Osteoblast (primary cell): ENCODE measurements around the gene ANKRD53. TPM values are rescaled to one million over a fixed set of nuclear protein-coding genes. Genes with fewer than 3 reads are reported as not detected.
A peak's percentile ranks its signal among the peaks of the same experiment; 100 is the strongest.
"Not testable (repeated sequence)": the region's sequence is repeated elsewhere in the genome, so short reads cannot be mapped to it uniquely, and the experiment has no call there.

Source experiments
- DNase-seq: peaks from one replicate; pipeline ENCODE4 v3.0.0; 2011; ENCODE audit warnings: low spot score, mixed read lengths; ENCODE audit not compliant: insufficient read length; ENCODE audit errors: missing footprints
- H2AFZ ChIP-seq: 2 replicates; pipeline ENCODE4 v1.6.0; 2011; ENCODE audit warnings: mild to moderate bottlenecking, low read length
- H3K27ac ChIP-seq: 2 replicates; pipeline ENCODE4 v1.5.1; 2011; ENCODE audit warnings: mild to moderate bottlenecking, low read depth, low read length, moderate library complexity
- H3K27me3 ChIP-seq: 2 replicates; pipeline ENCODE4 v1.6.0; 2012; ENCODE audit warnings: mild to moderate bottlenecking, control low read depth, inconsistent platforms, low read length, moderate library complexity; ENCODE audit not compliant: insufficient read depth
- H3K36me3 ChIP-seq: 2 replicates; pipeline ENCODE4 v1.5.1; 2011; ENCODE audit warnings: mild to moderate bottlenecking, low read length, control low read depth, moderate library complexity; ENCODE audit not compliant: insufficient read depth
- H3K4me1 ChIP-seq: 2 replicates; pipeline ENCODE4 v1.5.1; 2011; ENCODE audit warnings: mild to moderate bottlenecking, low read length, control low read depth, moderate library complexity; ENCODE audit not compliant: insufficient read depth
- H3K4me2 ChIP-seq: 2 replicates; pipeline ENCODE4 v1.6.0; 2011; ENCODE audit warnings: mild to moderate bottlenecking, low read length; ENCODE audit not compliant: insufficient read depth
- H3K4me3 ChIP-seq: fragments of 200-600 bp; sonication (generic); 3 replicates; pipeline ENCODE4 v1.5.1; 2012; ENCODE audit warnings: mild to moderate bottlenecking, low read length, inconsistent platforms; ENCODE audit not compliant: insufficient read depth
- H3K79me2 ChIP-seq: 2 replicates; pipeline ENCODE4 v1.6.0; 2012; ENCODE audit warnings: mild to moderate bottlenecking, low read length, control low read depth, inconsistent platforms; ENCODE audit not compliant: insufficient read depth
- H3K9me3 ChIP-seq: 2 replicates; pipeline ENCODE4 v1.5.1; 2011; ENCODE audit warnings: low read depth, low read length, control low read depth
- H4K20me1 ChIP-seq: 2 replicates; pipeline ENCODE4 v1.6.0; 2012; ENCODE audit warnings: mild to moderate bottlenecking, low read length, control low read depth; ENCODE audit not compliant: insufficient read depth
- total RNA-seq: library from RNA; depleted of rRNA; stranded (reverse); fragments of >200 nt; gene quantifications from 2 replicates; pipeline ENCODE4 v1.2.3, GENCODE V29; 2012
- TF ChIP-seq, protein P1 (sequence below): IDR thresholded peaks from 2 replicates; pipeline ENCODE4 v1.5.1; 2011; ENCODE audit warnings: mild to moderate bottlenecking, low read depth, low read length, moderate library complexity; ENCODE audit errors: extremely low read depth

ANKRD53 gene
- total RNA-seq, 1 donor: 1.1 TPM

GRCh38 chr2:70995426-70995729, 16.9 kb downstream of the ANKRD53 start:
- peak overlapping the region; percentile 94 for H3K4me3 ChIP-seq
- peak overlapping the region; percentile 18 for H3K27ac ChIP-seq
- H2AFZ ChIP-seq: peak overlapping the region; percentile 98
- no peaks in the 10 kb centered on the region for H3K27me3 ChIP-seq
- peak overlapping the region; percentile 100 for H3K4me2 ChIP-seq
- peaks cover 15% of the 10 kb centered on the region for H3K36me3 ChIP-seq
- TF ChIP-seq, protein P1, sequence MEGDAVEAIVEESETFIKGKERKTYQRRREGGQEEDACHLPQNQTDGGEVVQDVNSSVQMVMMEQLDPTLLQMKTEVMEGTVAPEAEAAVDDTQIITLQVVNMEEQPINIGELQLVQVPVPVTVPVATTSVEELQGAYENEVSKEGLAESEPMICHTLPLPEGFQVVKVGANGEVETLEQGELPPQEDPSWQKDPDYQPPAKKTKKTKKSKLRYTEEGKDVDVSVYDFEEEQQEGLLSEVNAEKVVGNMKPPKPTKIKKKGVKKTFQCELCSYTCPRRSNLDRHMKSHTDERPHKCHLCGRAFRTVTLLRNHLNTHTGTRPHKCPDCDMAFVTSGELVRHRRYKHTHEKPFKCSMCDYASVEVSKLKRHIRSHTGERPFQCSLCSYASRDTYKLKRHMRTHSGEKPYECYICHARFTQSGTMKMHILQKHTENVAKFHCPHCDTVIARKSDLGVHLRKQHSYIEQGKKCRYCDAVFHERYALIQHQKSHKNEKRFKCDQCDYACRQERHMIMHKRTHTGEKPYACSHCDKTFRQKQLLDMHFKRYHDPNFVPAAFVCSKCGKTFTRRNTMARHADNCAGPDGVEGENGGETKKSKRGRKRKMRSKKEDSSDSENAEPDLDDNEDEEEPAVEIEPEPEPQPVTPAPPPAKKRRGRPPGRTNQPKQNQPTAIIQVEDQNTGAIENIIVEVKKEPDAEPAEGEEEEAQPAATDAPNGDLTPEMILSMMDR: peak; percentile 39
- peaks cover 15% of the 10 kb centered on the region for H4K20me1 ChIP-seq
- peaks cover 38% of the 10 kb centered on the region for H3K79me2 ChIP-seq
- H3K9me3 ChIP-seq: no peaks in the 10 kb centered on the region
- peak; percentile 90 for DNase-seq
- H3K4me1 ChIP-seq: peaks cover 22% of the 10 kb centered on the region

- not testable (repeated sequence) for H3K36me3 ChIP-seq, DNase-seq, H3K27ac ChIP-seq
Observed at GRCh38 chr2:70998885-70999284, 20.5 kb downstream of the ANKRD53 start.

GRCh38 chr2:70999362-70999761, 20.9 kb downstream of the ANKRD53 start:
- TF ChIP-seq, protein P1: no peak
- peak overlapping the region; percentile 35 for H2AFZ ChIP-seq
- no peak overlapping the region for H3K4me3 ChIP-seq

More at GRCh38 chr2:70998885-70999284, 20.5 kb downstream of the ANKRD53 start:
- peaks cover 17% of the 10 kb centered on the region for H3K4me1 ChIP-seq
- not testable (repeated sequence) for H3K9me3 ChIP-seq, H4K20me1 ChIP-seq, H3K79me2 ChIP-seq, H3K4me3 ChIP-seq, H3K27me3 ChIP-seq, H3K4me2 ChIP-seq, H2AFZ ChIP-seq

GRCh38 chr2:70999931-71000330, 21.5 kb downstream of the ANKRD53 start:
- H2AFZ ChIP-seq, H3K79me2 ChIP-seq, H3K27ac ChIP-seq, H4K20me1 ChIP-seq, DNase-seq, H3K36me3 ChIP-seq, H3K4me2 ChIP-seq, H3K4me3 ChIP-seq, H3K27me3 ChIP-seq, H3K9me3 ChIP-seq: not testable (repeated sequence)
- peaks cover 12% of the 10 kb centered on the region for H3K4me1 ChIP-seq

More at GRCh38 chr2:70999362-70999761, 20.9 kb downstream of the ANKRD53 start:
- H3K27me3 ChIP-seq: no peaks in the 10 kb centered on the region
- H4K20me1 ChIP-seq: no peaks in the 10 kb centered on the region
- H3K36me3 ChIP-seq: no peaks in the 10 kb centered on the region
- DNase-seq: no peak
- H3K9me3 ChIP-seq: no peaks in the 10 kb centered on the region
- H3K79me2 ChIP-seq: peaks cover 3% of the 10 kb centered on the region
- H3K4me2 ChIP-seq: no peak overlapping the region
- no peak overlapping the region for H3K27ac ChIP-seq
- H3K4me1 ChIP-seq: peaks cover 13% of the 10 kb centered on the region

DNA sequence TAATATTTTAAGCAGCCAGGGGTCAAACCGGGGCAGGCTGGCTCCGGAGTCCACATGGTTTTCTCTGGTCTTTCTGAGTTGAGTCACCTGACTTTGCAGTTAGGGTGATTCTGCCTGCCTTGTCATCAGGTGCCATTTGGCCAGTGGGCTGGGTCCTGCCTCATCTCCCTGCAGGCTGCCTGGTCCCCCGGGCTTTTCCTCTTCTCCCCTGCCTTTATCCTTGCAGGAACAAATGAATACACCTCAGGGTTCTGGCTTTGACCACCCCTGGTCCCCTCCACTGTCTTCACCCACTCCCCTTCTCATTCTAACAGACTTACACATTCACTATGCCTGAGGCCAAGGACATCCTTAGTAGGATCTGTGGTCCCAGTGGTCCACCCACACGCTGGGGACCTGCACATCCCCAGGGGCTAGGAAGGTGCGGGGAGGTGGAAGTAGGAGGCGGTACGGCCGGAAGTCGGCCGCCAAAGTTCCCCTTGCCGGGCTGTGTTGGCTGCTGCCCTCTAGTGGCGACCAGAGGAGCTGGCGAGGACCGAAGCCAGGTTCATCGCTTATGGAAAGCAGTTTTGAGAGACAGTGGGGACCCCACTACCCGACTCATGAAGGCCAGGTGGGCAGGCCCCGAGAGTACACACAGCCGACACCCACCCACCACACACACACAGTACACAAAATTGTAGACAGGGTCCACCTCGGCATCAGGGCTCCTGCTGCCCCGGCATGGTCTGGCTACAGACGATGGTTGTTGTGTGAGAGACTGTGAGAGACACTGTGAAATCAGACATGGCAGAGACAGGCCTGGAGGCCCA, 22.6 kb downstream of the ANKRD53 start:
- Histone ChIP-seq H3K4me1 (peaks cover 5% of the 10 kb centered on the region), H3K9me3 (no peaks in the 10 kb centered on the region), H3K27me3 (no peaks in the 10 kb centered on the region), H3K4me3 (peak overlapping the region; percentile 64), H3K36me3 (no peaks in the 10 kb centered on the region), H3K27ac (no peak overlapping the region), H3K79me2 (no peaks in the 10 kb centered on the region), H2AFZ (peak overlapping the region; percentile 99), H3K4me2 (peak overlapping the region; percentile 91), H4K20me1 (no peaks in the 10 kb centered on the region)
- peak; percentile 90 for DNase-seq
- TF ChIP-seq, protein P1: peak; percentile 97
